OCI-LY1 (cell line): ENCODE results near the gene POLR2A.
"Not testable (repeated sequence)": the region's sequence is repeated elsewhere in the genome, so short reads cannot be mapped to it uniquely, and the experiment has no call there.

Source experiments
- H2AFZ ChIP-seq: fragments of 200-600 bp; sonication (generic), shearing (Covaris generic); 2 replicates; pipeline ENCODE4 v1.6.0; 2014; ENCODE audit warnings: antibody characterized with exemption, mild to moderate bottlenecking, low read length
- H3F3A ChIP-seq: fragments of 200-600 bp; sonication (generic), shearing (Covaris generic); 2 replicates; pipeline ENCODE4 v1.6.0; 2014; ENCODE audit warnings: mild to moderate bottlenecking, antibody characterized with exemption, low read length, moderate library complexity; ENCODE audit not compliant: insufficient read depth
- H3K27ac ChIP-seq: fragments of 200-600 bp; sonication (generic); 2 replicates; pipeline ENCODE4 v1.5.1; 2014; ENCODE audit warnings: low read length, mixed run types, mild to moderate bottlenecking, low read depth; ENCODE audit not compliant: poor library complexity, severe bottlenecking
- H3K27me3 ChIP-seq: fragments of 200-600 bp; sonication (generic); 2 replicates; pipeline ENCODE4 v1.6.0; 2014; ENCODE audit warnings: antibody characterized with exemption, mild to moderate bottlenecking, low read length, moderate library complexity; ENCODE audit not compliant: insufficient read depth
- H3K36me3 ChIP-seq: fragments of 200-600 bp; sonication (generic); 2 replicates; pipeline ENCODE4 v1.6.1; 2014; ENCODE audit warnings: mild to moderate bottlenecking, antibody characterized with exemption, low read length, moderate library complexity, mixed read lengths; ENCODE audit not compliant: insufficient read depth
- H3K4me1 ChIP-seq: fragments of 200-600 bp; sonication (generic); 2 replicates; pipeline ENCODE4 v1.5.1; 2014; ENCODE audit warnings: mild to moderate bottlenecking, low read length, moderate library complexity; ENCODE audit not compliant: insufficient read depth, severe bottlenecking
- H3K4me2 ChIP-seq: fragments of 200-600 bp; sonication (generic), shearing (Covaris generic); 2 replicates; pipeline ENCODE4 v1.6.1; 2014; ENCODE audit warnings: low read length
- H3K4me3 ChIP-seq: fragments of 200-600 bp; sonication (generic); 2 replicates; pipeline ENCODE4 v1.5.1; 2014; ENCODE audit warnings: low read length, low read depth, mild to moderate bottlenecking, mixed read lengths; ENCODE audit not compliant: poor library complexity, severe bottlenecking
- H3K79me2 ChIP-seq: fragments of 200-600 bp; shearing (Covaris generic); 2 replicates; pipeline ENCODE4 v1.6.1; 2016; ENCODE audit warnings: mixed run types, low read length, mixed read lengths; ENCODE audit not compliant: insufficient read depth
- H3K9ac ChIP-seq: fragments of 200-600 bp; sonication (generic), shearing (Covaris generic); 2 replicates; pipeline ENCODE4 v1.6.1; 2014; ENCODE audit warnings: mild to moderate bottlenecking, low read length, mixed read lengths
- H3K9me2 ChIP-seq: fragments of 200-600 bp; sonication (generic), shearing (Covaris generic); 2 replicates; pipeline ENCODE4 v1.6.1; 2014; ENCODE audit warnings: low read depth, mild to moderate bottlenecking, low read length, mixed read lengths
- H3K9me3 ChIP-seq: fragments of 200-600 bp; shearing (Covaris generic); 2 replicates; pipeline ENCODE4 v1.6.1; 2014; ENCODE audit warnings: low read length, mixed read lengths
- H4K20me1 ChIP-seq: fragments of 200-600 bp; sonication (generic), shearing (Covaris generic); 2 replicates; pipeline ENCODE4 v1.6.0; 2016; ENCODE audit warnings: mild to moderate bottlenecking, low read length; ENCODE audit not compliant: insufficient read depth
- CTCF ChIP-seq: fragments of 200-600 bp; sonication (generic), shearing (Covaris generic); IDR thresholded peaks from 2 replicates; pipeline ENCODE4 v1.5.1; 2017; ENCODE audit warnings: mild to moderate bottlenecking, antibody characterized with exemption, low read length, moderate library complexity, mixed read lengths
- EZH2 ChIP-seq: fragments of 200-600 bp; sonication (generic), shearing (Covaris generic); IDR thresholded peaks from 2 replicates; pipeline ENCODE4 v1.8.0; 2017; ENCODE audit warnings: borderline replicate concordance, mixed run types, mild to moderate bottlenecking, antibody characterized with exemption, low read length, moderate library complexity, mixed read lengths

POLR2A gene

GRCh38 chr17:7479213-7480088 lies 4.7 kb upstream of the POLR2A start, which contains the start of gene ZBTB4:
Gene ZBTB4, minus strand, starts transcription at chr17:7479631. Its CDS starts 12,830 bp downstream, at chr17:7466801.
- no peaks in the 10 kb centered on the region for H4K20me1 ChIP-seq
- no peaks in the 10 kb centered on the region for H3K9me2 ChIP-seq
- no peaks in the 10 kb centered on the region for H3K9me3 ChIP-seq
- peaks cover 54% of the 10 kb centered on the region for H3K4me1 ChIP-seq
- H3K9ac ChIP-seq = peak within 1 kb of the TSS; percentile 96
- peaks cover 12% of the 10 kb centered on the region for H3K79me2 ChIP-seq
- H2AFZ ChIP-seq = no peak within 1 kb of the TSS
- peak within 1 kb of the TSS; percentile 98 for H3K4me2 ChIP-seq
- no peaks in the 10 kb centered on the region for H3K36me3 ChIP-seq
- H3K27me3 ChIP-seq = no peaks in the 10 kb centered on the region
- TF ChIP-seq EZH2 = no peak
- no peak for TF ChIP-seq CTCF
- H3K4me3 ChIP-seq = peak within 1 kb of the TSS; percentile 76
- H3F3A ChIP-seq = no peaks in the 10 kb centered on the region
- H3K27ac ChIP-seq = peak within 1 kb of the TSS; percentile 88

GRCh38 chr17:7480089-7480384 lies 4.1 kb upstream of the POLR2A start:
- Histone ChIP-seq H3K4me2 (peak overlapping the region; percentile 98), H3K36me3 (no peaks in the 10 kb centered on the region), H3K9me2 (no peaks in the 10 kb centered on the region), H3K4me1 (peaks cover 54% of the 10 kb centered on the region), H4K20me1 (no peaks in the 10 kb centered on the region), H3K9me3 (no peaks in the 10 kb centered on the region), H3K9ac (peak overlapping the region; percentile 96), H2AFZ (no peak overlapping the region), H3K27ac (peak overlapping the region; percentile 88), H3K27me3 (no peaks in the 10 kb centered on the region), H3K79me2 (peaks cover 14% of the 10 kb centered on the region), H3F3A (no peaks in the 10 kb centered on the region), H3K4me3 (peak overlapping the region; percentile 76)
- no peak for TF ChIP-seq CTCF
- no peak for TF ChIP-seq EZH2

- H3K27ac ChIP-seq = peak within 1 kb of the TSS; percentile 98
- peak within 1 kb of the TSS; percentile 96; the same call in 1 of the 2 replicates for H3K9ac ChIP-seq
- peaks cover 55% of the 10 kb centered on the region for H3K4me1 ChIP-seq
These were observed 2.9 kb upstream of the POLR2A start, which contains the start of gene SLC35G6 for GRCh38 chr17:7481275-7481674. Gene SLC35G6, plus strand, starts transcription at chr17:7481446. Its CDS starts 71 bp downstream, at chr17:7481517.

GRCh38 chr17:7481842-7482741 lies 2.1 kb upstream of the POLR2A start:
- not testable (repeated sequence) for H4K20me1 ChIP-seq, H2AFZ ChIP-seq, H3F3A ChIP-seq, H3K4me3 ChIP-seq, H3K9me3 ChIP-seq, H3K36me3 ChIP-seq, H3K4me2 ChIP-seq, H3K27me3 ChIP-seq, H3K9me2 ChIP-seq, H3K9ac ChIP-seq
- H3K79me2 ChIP-seq = peaks cover 23% of the 10 kb centered on the region
- H3K4me1 ChIP-seq = peaks cover 55% of the 10 kb centered on the region
- peak overlapping the region; percentile 98 for H3K27ac ChIP-seq

More at GRCh38 chr17:7481275-7481674, 2.9 kb upstream of the POLR2A start, which contains the start of gene SLC35G6:
- Histone ChIP-seq H3K4me3 (peak within 1 kb of the TSS; percentile 76), H3K79me2 (peaks cover 19% of the 10 kb centered on the region), H3K4me2 (peak within 1 kb of the TSS; percentile 98)
- not testable (repeated sequence) for H3K36me3 ChIP-seq, H3K9me2 ChIP-seq, H4K20me1 ChIP-seq, H2AFZ ChIP-seq, H3K27me3 ChIP-seq, H3F3A ChIP-seq, H3K9me3 ChIP-seq

- H3K9me2 ChIP-seq, H2AFZ ChIP-seq, H3K9me3 ChIP-seq, H4K20me1 ChIP-seq, H3F3A ChIP-seq, H3K36me3 ChIP-seq, H3K27me3 ChIP-seq: not testable (repeated sequence)
- Histone ChIP-seq H3K4me2 (peak overlapping the region; percentile 99), H3K4me3 (peak overlapping the region; percentile 93), H3K79me2 (peaks cover 29% of the 10 kb centered on the region), H3K27ac (peak overlapping the region; percentile 98), H3K9ac (peak overlapping the region; percentile 100), H3K4me1 (peaks cover 55% of the 10 kb centered on the region)
These were observed 1.5 kb upstream of the POLR2A start for GRCh38 chr17:7482742-7483088.
